H1 (cell line): ENCODE results near the gene ITSN1. TPM values are rescaled to one million over a fixed set of nuclear protein-coding genes. Genes with fewer than 3 reads are reported as not detected.

Source experiments
- CTCF ChIA-PET: fragments of 300-600 bp; sonication (Branson Sonifier 250); formaldehyde crosslinking; loops from one replicate; lab custom pipeline; 2021; ENCODE audit not compliant: partially characterized antibody; lab: Charles Lee
- POLR2A ChIA-PET: fragments of 300-600 bp; sonication (Branson Sonifier 250); formaldehyde crosslinking; loops from one replicate; lab custom pipeline; 2021; ENCODE audit warnings: inconsistent platforms; ENCODE audit not compliant: partially characterized antibody; lab: Charles Lee
- DNase-seq, 2 experiments: peaks; one replicate each; pipeline versions ENCODE4 v3.0.0 to v3.0.0-alpha.2; 2010 to 2022; ENCODE audit warnings: low spot score in 2 of 2, low read depth in 1 of 2, mixed read lengths in 1 of 2
- FAIRE-seq: peaks from 2 replicates; lab custom pipeline; 2011; peaks lifted over from hg19 to GRCh38; lab: Jason Lieb, UNC
- H2AFZ ChIP-seq: 2 replicates; pipeline ENCODE4 v1.8.1; 2012; ENCODE audit warnings: low read length, inconsistent platforms
- H2AK5ac ChIP-seq: 2 replicates; pipeline ENCODE4 v1.6.1; 2013; ENCODE audit warnings: low read depth, low read length
- H2BK120ac ChIP-seq: replicated peaks from 2 replicates; pipeline ENCODE3; 2013; ENCODE audit warnings: low read depth, low read length, inconsistent platforms
- H2BK12ac ChIP-seq: 2 replicates; pipeline ENCODE4 v1.6.1; 2013; ENCODE audit warnings: low read depth, low read length
- H2BK15ac ChIP-seq: 2 replicates; pipeline ENCODE4 v1.6.1; 2013; ENCODE audit warnings: low read length
- H2BK20ac ChIP-seq: 2 replicates; pipeline ENCODE4 v1.6.1; 2013; ENCODE audit warnings: low read length
- H2BK5ac ChIP-seq: 2 replicates; pipeline ENCODE4 v1.6.1; 2013; ENCODE audit warnings: low read depth, low read length
- H3K14ac ChIP-seq: 2 replicates; pipeline ENCODE4 v1.6.1; 2013; ENCODE audit warnings: inconsistent platforms; ENCODE audit not compliant: insufficient read length
- H3K18ac ChIP-seq: 2 replicates; pipeline ENCODE4 v1.6.1; 2013; ENCODE audit warnings: low read length; ENCODE audit errors: extremely low read depth
- H3K23ac ChIP-seq: 2 replicates; pipeline ENCODE4 v1.6.1; 2013; ENCODE audit warnings: inconsistent platforms; ENCODE audit not compliant: insufficient read length
- H3K23me2 ChIP-seq: 2 replicates; pipeline ENCODE4 v1.6.1; 2013; ENCODE audit warnings: low read depth, low read length
- H3K27ac ChIP-seq: 2 replicates; pipeline ENCODE4 v1.6.1; 2011; ENCODE audit warnings: low read depth, low read length, inconsistent platforms
- H3K27me3 ChIP-seq, 4 experiments: replicated peaks in 1 of 4; 1 replicate in 1 of 4; 2 replicates in 3 of 4; pipeline versions ENCODE4 v1.6.1 to v1.8.1; 2011 to 2013; ENCODE audit warnings: low read length in 3 of 4, mild to moderate bottlenecking in 3 of 4, inconsistent platforms in 2 of 4, mixed read lengths in 2 of 4, moderate library complexity in 1 of 4; ENCODE audit not compliant: control insufficient read depth in 3 of 4, insufficient read depth in 3 of 4; ENCODE audit errors: extremely low read depth in 1 of 4
- H3K36me3 ChIP-seq, 4 experiments: 2 replicates each; pipeline versions ENCODE4 v1.6.1 to v1.8.1; 2011 to 2013; ENCODE audit warnings: mild to moderate bottlenecking in 4 of 4, low read length in 3 of 4, moderate library complexity in 2 of 4, control low read depth in 1 of 4, inconsistent platforms in 1 of 4; ENCODE audit not compliant: insufficient read depth in 4 of 4, control insufficient read depth in 2 of 4
- H3K4ac ChIP-seq: replicated peaks from 2 replicates; pipeline ENCODE3; 2013; ENCODE audit warnings: low read length, low read depth, mixed read lengths, inconsistent platforms; ENCODE audit not compliant: insufficient read length
- H3K4me1 ChIP-seq, 4 experiments: replicated peaks in 1 of 4; 1 replicate in 1 of 4; 2 replicates in 3 of 4; pipeline versions ENCODE4 v1.6.1 to v1.8.1; 2011 to 2013; ENCODE audit warnings: low read length in 3 of 4, inconsistent platforms in 2 of 4, mixed read lengths in 1 of 4; ENCODE audit not compliant: insufficient read depth in 4 of 4, control insufficient read depth in 3 of 4
- H3K4me2 ChIP-seq, 2 experiments: 2 replicates each; pipeline versions ENCODE4 v1.6.1 to v1.8.1; 2011 to 2013; ENCODE audit warnings: low read depth in 2 of 2, low read length in 2 of 2, control low read depth in 1 of 2, inconsistent platforms in 1 of 2, mild to moderate bottlenecking in 1 of 2; ENCODE audit not compliant: insufficient read depth in 1 of 2
- H3K4me3 ChIP-seq, 4 experiments: fragments of 200-600, 300-600 bp in 1 of 4; sonication (generic), shearing (Covaris generic), sonication (Bioruptor Twin) in 1 of 4; 2 replicates each; pipeline versions ENCODE4 v1.5.1 to v1.8.1; 2011 to 2016; ENCODE audit warnings: low read length in 4 of 4, low read depth in 3 of 4, control low read depth in 2 of 4, inconsistent platforms in 2 of 4, mild to moderate bottlenecking in 2 of 4, mixed read lengths in 1 of 4, moderate library complexity in 1 of 4; ENCODE audit not compliant: insufficient read depth in 2 of 4; ENCODE audit errors: extremely low read depth in 1 of 4
- H3K56ac ChIP-seq: replicated peaks from 2 replicates; pipeline ENCODE3; 2013; ENCODE audit warnings: low read depth, mild to moderate bottlenecking, mixed read lengths, low read length, inconsistent platforms; ENCODE audit not compliant: insufficient read length
- H3K79me1 ChIP-seq: 2 replicates; pipeline ENCODE4 v1.6.1; 2013; ENCODE audit warnings: low read depth, low read length, control low read depth
- H3K79me2 ChIP-seq, 2 experiments: 2 replicates each; pipeline versions ENCODE4 v1.6.1 to v1.8.1; 2012 to 2013; ENCODE audit warnings: low read length in 2 of 2, mild to moderate bottlenecking in 2 of 2, inconsistent platforms in 1 of 2; ENCODE audit not compliant: insufficient read depth in 2 of 2, control insufficient read depth in 1 of 2
- H3K9ac ChIP-seq, 4 experiments: replicated peaks in 1 of 4; 1 replicate in 1 of 4; 2 replicates in 3 of 4; pipeline versions ENCODE4 v1.6.1 to v1.8.1; 2011 to 2013; ENCODE audit warnings: low read depth in 3 of 4, low read length in 3 of 4, control low read depth in 2 of 4, mild to moderate bottlenecking in 2 of 4, moderate library complexity in 2 of 4, inconsistent platforms in 1 of 4; ENCODE audit errors: extremely low read depth in 1 of 4
- H3K9me3 ChIP-seq, 2 experiments: 2 replicates each; pipeline versions ENCODE4 v1.6.1 to v1.8.1; 2012 to 2013; ENCODE audit warnings: mild to moderate bottlenecking in 2 of 2, moderate library complexity in 2 of 2, control low read depth in 1 of 2, inconsistent platforms in 1 of 2, low read depth in 1 of 2, low read length in 1 of 2, mixed read lengths in 1 of 2; ENCODE audit not compliant: insufficient read depth in 2 of 2
- H4K20me1 ChIP-seq, 2 experiments: replicated peaks in 1 of 2; 2 replicates each; pipeline versions ENCODE3 to v1.8.1; 2011 to 2013; ENCODE audit warnings: inconsistent platforms in 2 of 2, low read length in 2 of 2, mild to moderate bottlenecking in 1 of 2; ENCODE audit not compliant: insufficient read depth in 2 of 2, control insufficient read depth in 1 of 2
- H4K5ac ChIP-seq: 2 replicates; pipeline ENCODE4 v1.6.1; 2013; ENCODE audit warnings: low read length, low read depth, mixed read lengths, inconsistent platforms; ENCODE audit not compliant: insufficient read length
- H4K8ac ChIP-seq: 2 replicates; pipeline ENCODE4 v1.8.0; 2013; ENCODE audit warnings: mild to moderate bottlenecking, moderate library complexity, low read length, inconsistent platforms; ENCODE audit not compliant: insufficient read depth; ENCODE audit errors: extremely low read depth
- H4K91ac ChIP-seq: replicated peaks from 2 replicates; pipeline ENCODE3; 2013; ENCODE audit warnings: low read length, mixed read lengths, inconsistent platforms; ENCODE audit not compliant: insufficient read length
- CHD2 ChIP-seq: IDR thresholded peaks from 2 replicates; pipeline ENCODE4 v1.6.1; 2012; ENCODE audit warnings: low read length, improper control_type of control experiment
- HDAC2 ChIP-seq, 2 experiments: fragments of 300-600 bp in 1 of 2; sonication (generic) in 1 of 2; IDR thresholded peaks; 2 replicates each; pipeline ENCODE4 v1.6.1; 2011 to 2012; ENCODE audit warnings: low read depth in 2 of 2, low read length in 2 of 2, mild to moderate bottlenecking in 2 of 2, moderate library complexity in 2 of 2, borderline replicate concordance in 1 of 2, inconsistent platforms in 1 of 2
- JUND ChIP-seq: IDR thresholded peaks from 2 replicates; pipeline ENCODE4 v1.6.1; 2011; ENCODE audit warnings: mild to moderate bottlenecking, improper control_type of control experiment, low read length
- RFX5 ChIP-seq: IDR thresholded peaks from 2 replicates; pipeline ENCODE4 v1.6.1; 2011; ENCODE audit warnings: low read depth, low read length, improper control_type of control experiment, borderline replicate concordance
- WGBS, 2 experiments: shearing (Covaris generic) in 1 of 2; methylation state at CpG; one replicate each; pipeline versions ENCODE4 v1.1.6 to v1.1.7; 2013 to 2015; ENCODE audit warnings: low lambda C conversion rate in 2 of 2, mixed read lengths in 2 of 2, inconsistent platforms in 1 of 2, low coverage in 1 of 2, missing lambda C conversion rate in 1 of 2; ENCODE audit not compliant: insufficient replicate concordance in 2 of 2, insufficient coverage in 1 of 2, insufficient read length in 1 of 2; ENCODE audit errors: extremely low coverage in 1 of 2, missing lambda C conversion rate in 1 of 2; 5-methylcytosine and 5-hydroxymethylcytosine counted together
- polyA plus RNA-seq, 7 experiments: library from polyadenylated mRNA; depleted of rRNA in 3 of 7; stranded (reverse) in 5 of 7; unstranded in 2 of 7; fragments of >200 nt in 5 of 7; fragments of 200-250 nt in 2 of 7; gene quantifications; 1 replicate in 5 of 7; 2 replicates in 1 of 7; 4 replicates in 1 of 7; pipeline versions ENCODE4 v1.2.1 to v1.2.3, GENCODE V29; 2011 to 2013; ENCODE audit warnings: missing spikeins in 2 of 7, mixed read lengths in 2 of 7
- total RNA-seq: library from RNA; stranded (reverse); fragmentation: NEBNext Ultra II Directional; extraction: Animal tissue kit (Norgen Biotek cat#: 25700); gene quantifications from 2 replicates; pipeline ENCODE4 v1.2.1, GENCODE V29; 2021
- TF ChIP-seq, protein P1 (sequence below): IDR thresholded peaks from 2 replicates; pipeline ENCODE4 v1.6.1; 2012; ENCODE audit warnings: inconsistent platforms
- TF ChIP-seq, protein P2 (sequence below): IDR thresholded peaks from 2 replicates; pipeline ENCODE4 v1.6.1; 2012; ENCODE audit warnings: low read length, inconsistent platforms

ITSN1 gene
- total and polyA plus RNA-seq, 2 of the 8 experiments (the other 6 are each of a cell fraction or from before 2014, with no cell fraction given), result 60.8 to 78.1 TPM

DNA sequence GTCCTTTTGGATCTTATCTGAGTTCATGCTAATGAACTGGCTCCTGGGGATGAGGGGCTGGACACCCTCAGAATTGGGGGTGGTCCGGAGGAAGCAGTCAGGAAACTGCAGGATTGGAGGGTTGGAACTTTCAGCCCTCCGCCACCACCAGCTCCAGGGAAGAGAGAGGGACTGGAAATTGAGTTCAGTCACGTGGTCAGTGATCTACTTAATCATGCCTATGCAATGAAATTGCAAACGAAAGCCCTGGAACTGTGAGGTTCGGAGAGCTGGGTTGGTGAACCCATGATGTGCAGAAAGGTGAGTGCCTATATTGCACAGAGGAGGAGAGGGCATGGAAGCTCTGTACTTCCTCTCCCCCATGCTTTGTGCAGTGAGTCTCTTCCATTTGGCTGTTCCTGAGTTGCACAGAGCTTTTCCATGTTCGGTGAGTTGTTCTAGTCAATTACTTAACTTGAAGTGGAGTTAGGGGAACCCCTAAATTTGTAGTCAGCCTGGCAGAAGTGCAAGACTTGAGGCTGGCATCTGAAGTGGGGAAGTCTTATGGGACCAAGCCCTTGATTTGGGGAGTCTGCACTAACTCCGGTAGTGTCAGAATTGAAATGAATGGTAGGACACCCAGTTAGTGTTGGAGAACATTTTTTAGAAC, 16.7 kb downstream of the ITSN1 start:
- CTCF ChIA-PET, result interaction anchor here (1.4 kb wide), 1 partner anchor 236 kb away, joined by 3 read pairs; no protein-coding TSS in a partner anchor
- no peak overlapping the region for H3K4ac ChIP-seq
- no peak overlapping the region; the same call in 1 of the 2 replicates for H2BK12ac ChIP-seq
- H4K20me1 ChIP-seq, result peaks cover 6 to 21% of the 10 kb centered on the region in 2 experiments
- TF ChIP-seq JUND, result no peak
- TF ChIP-seq CHD2, result no peak
- TF ChIP-seq, protein P1, sequence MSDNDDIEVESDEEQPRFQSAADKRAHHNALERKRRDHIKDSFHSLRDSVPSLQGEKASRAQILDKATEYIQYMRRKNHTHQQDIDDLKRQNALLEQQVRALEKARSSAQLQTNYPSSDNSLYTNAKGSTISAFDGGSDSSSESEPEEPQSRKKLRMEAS, result no peak
- TF ChIP-seq, protein P2, sequence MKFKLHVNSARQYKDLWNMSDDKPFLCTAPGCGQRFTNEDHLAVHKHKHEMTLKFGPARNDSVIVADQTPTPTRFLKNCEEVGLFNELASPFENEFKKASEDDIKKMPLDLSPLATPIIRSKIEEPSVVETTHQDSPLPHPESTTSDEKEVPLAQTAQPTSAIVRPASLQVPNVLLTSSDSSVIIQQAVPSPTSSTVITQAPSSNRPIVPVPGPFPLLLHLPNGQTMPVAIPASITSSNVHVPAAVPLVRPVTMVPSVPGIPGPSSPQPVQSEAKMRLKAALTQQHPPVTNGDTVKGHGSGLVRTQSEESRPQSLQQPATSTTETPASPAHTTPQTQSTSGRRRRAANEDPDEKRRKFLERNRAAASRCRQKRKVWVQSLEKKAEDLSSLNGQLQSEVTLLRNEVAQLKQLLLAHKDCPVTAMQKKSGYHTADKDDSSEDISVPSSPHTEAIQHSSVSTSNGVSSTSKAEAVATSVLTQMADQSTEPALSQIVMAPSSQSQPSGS, result no peak
- TF ChIP-seq HDAC2 (IDR thresholded peaks at IDR 0.05; ENCODE audit: borderline replicate concordance in 1 of 2, low read depth in 2 of 2, low read length in 2 of 2), result no peak
- TF ChIP-seq RFX5, result no peak
- H2BK15ac ChIP-seq, result peak overlapping the region; percentile 77; the same call in 1 of the 2 replicates
- no peak overlapping the region for H3K14ac ChIP-seq
- H3K18ac ChIP-seq, result no peak overlapping the region
- no peak overlapping the region for H3K4me2 ChIP-seq
- no peak overlapping the region for H2BK20ac ChIP-seq
- H3K27me3 ChIP-seq, result no peaks in the 10 kb centered on the region
- H3K4me3 ChIP-seq, result no peak overlapping the region
- H3K23me2 ChIP-seq, result no peaks in the 10 kb centered on the region
- no peak overlapping the region for H4K5ac ChIP-seq
- no peak overlapping the region for H4K91ac ChIP-seq
- 0 out of 2 replicates have a peak overlapping the region, but pooled peaks have one; percentile 76 for H2AK5ac ChIP-seq
- no peak overlapping the region for H3K56ac ChIP-seq
- no peaks in the 10 kb centered on the region for H3K9me3 ChIP-seq
- H2BK120ac ChIP-seq, result no peak overlapping the region
- no peak overlapping the region for H3K23ac ChIP-seq
- no peak overlapping the region for H4K8ac ChIP-seq
- FAIRE-seq (no peak), DNase-seq (no peak)
- no peaks in the 10 kb centered on the region for H3K36me3 ChIP-seq
- peaks cover 21 to 98% of the 10 kb centered on the region in 2 experiments for H3K79me2 ChIP-seq
- 82% methylated on average over 7 of the region's 7 CpGs; no CpG with 5 or more reads in 1 of the 2 experiments for WGBS, 2 experiments
- H3K27ac ChIP-seq, result no peak overlapping the region
- peaks cover 5% of the 10 kb centered on the region for H3K79me1 ChIP-seq
- no peak overlapping the region for H2AFZ ChIP-seq
- H2BK5ac ChIP-seq, result 0 out of 2 replicates have a peak overlapping the region, but pooled peaks have one; percentile 29
- POLR2A ChIA-PET, result interaction anchor here (0.7 kb wide), 1 partner anchor 9 kb away, joined by 3 read pairs; no protein-coding TSS in a partner anchor
- peaks cover 0 to 10% (median 4%) of the 10 kb centered on the region in 4 experiments; a peak in 4 of 7 replicates for H3K4me1 ChIP-seq
- H3K9ac ChIP-seq, result no peak overlapping the region
